ENCODE measurements around the gene TMEM200B.
"Not testable (repeated sequence)": the region's sequence is repeated elsewhere in the genome, so short reads cannot be mapped to it uniquely, and the experiment has no call there.

TMEM200B gene

DNA sequence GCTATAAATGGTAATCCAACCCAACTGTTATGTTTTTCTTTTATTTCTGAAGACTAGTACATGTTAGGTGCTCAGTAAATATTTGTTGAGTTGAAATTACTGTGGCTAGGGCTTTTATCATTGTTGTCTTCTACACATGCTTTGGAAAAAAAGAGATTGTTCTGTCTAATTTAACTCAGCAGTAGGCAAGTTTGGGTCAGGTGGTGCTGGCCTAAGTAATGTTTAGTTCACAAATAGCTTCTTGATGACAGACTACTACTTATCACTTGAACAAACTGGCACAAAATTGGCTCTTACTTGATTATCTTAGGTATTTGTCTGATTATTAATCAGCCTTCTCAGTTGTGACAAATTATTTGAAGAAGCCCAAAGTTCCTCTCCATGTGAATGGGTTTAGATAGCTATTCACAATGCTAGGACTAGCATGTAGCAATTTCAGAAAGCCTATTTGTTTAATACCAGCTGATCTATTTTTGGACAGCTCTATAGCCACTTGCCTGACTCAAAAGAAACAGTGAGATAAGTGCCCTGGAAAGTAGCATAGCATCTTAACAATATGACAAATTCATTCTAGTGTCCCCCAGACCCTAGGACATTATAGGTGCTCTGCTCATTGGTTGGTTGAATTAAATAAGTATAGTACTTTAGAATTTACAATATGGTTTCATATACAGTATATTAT lies 32.6 kb downstream of the TMEM200B start:
- Histone ChIP-seq H3K27me3 (no peaks in the 10 kb centered on the region), H3K27ac (no peak overlapping the region), H3K4me3 (ENCODE audit: low read depth in 1 of 2, low read length in 1 of 2) (no peak overlapping the region), H3K36me3 (peaks cover 41% of the 10 kb centered on the region), H3K9me3 (no peaks in the 10 kb centered on the region), H3K4me1 (ENCODE audit: control insufficient read depth in 1 of 2, insufficient read depth in 1 of 2, low read depth in 1 of 2, low read length in 1 of 2) (no peaks in the 10 kb centered on the region)
- TF ChIP-seq, protein P1, sequence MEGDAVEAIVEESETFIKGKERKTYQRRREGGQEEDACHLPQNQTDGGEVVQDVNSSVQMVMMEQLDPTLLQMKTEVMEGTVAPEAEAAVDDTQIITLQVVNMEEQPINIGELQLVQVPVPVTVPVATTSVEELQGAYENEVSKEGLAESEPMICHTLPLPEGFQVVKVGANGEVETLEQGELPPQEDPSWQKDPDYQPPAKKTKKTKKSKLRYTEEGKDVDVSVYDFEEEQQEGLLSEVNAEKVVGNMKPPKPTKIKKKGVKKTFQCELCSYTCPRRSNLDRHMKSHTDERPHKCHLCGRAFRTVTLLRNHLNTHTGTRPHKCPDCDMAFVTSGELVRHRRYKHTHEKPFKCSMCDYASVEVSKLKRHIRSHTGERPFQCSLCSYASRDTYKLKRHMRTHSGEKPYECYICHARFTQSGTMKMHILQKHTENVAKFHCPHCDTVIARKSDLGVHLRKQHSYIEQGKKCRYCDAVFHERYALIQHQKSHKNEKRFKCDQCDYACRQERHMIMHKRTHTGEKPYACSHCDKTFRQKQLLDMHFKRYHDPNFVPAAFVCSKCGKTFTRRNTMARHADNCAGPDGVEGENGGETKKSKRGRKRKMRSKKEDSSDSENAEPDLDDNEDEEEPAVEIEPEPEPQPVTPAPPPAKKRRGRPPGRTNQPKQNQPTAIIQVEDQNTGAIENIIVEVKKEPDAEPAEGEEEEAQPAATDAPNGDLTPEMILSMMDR (IDR thresholded peaks at IDR 0.05): no peak

DNA sequence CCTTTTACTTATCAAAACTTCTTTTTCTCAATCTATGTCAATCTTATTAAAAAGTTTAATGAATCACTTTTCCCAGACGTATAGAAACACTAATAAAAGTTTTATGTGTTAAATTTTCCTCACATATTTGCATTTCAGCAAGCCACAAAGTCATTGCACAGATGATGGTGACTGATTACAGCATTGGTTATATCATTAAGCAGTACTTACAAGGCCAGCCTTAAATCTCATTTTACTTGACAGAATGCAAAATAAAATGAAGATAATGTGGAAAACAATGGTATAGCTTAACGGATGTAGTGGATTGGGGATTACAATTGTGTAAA lies 39.5 kb downstream of the TMEM200B start:
- no peaks in the 10 kb centered on the region for H3K9me3 ChIP-seq
- TF ChIP-seq, protein P1 (IDR thresholded peaks at IDR 0.05): no peak
- H3K4me3 ChIP-seq (ENCODE audit: low read depth in 1 of 2, low read length in 1 of 2): no peak overlapping the region
- no peak overlapping the region for H3K27ac ChIP-seq
- H3K4me1 ChIP-seq (ENCODE audit: control insufficient read depth in 1 of 2, insufficient read depth in 1 of 2, low read depth in 1 of 2, low read length in 1 of 2): no peaks in the 10 kb centered on the region
- peaks cover 35% of the 10 kb centered on the region for H3K36me3 ChIP-seq
- no peaks in the 10 kb centered on the region for H3K27me3 ChIP-seq

DNA sequence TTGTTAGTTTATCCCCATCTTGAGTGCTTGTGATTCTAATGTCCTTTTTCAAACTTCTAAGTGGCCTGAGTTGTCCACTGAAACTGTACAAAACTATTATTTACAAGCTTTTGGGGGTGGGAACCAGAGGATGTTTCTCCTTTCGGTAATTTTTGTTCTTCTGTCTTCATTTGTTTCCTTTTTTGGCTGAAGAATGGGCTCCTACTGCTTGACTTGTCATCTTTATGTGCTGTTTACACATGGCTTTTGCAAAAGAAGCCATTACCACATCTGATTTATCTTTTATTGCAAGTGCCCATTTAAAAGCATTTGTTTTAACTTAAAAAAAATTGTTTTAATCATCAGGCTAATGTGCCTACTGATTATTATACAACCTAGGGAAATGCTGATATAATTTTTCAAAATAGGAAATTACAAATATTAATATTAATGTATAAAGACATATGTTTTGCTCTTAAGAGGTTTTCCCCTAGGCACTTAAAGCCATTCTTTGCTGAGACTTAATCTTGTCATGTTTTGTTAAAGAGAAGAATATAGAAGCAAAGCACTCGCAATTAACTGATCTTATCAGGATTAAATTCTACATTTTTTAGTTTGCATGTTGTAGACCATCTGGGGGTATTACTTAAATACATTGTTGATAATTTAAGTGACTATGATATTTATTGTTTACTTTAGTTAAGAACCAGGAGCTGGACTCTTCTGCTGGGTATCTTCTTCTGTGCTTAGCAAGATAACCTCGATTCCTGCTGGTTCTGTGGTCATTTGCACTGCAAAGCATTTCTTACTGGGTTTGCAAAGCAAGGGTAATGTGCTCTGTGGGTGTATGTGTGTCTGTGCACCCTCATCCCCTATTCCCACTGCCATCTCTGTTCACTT lies 40.1 kb downstream of the TMEM200B start:
- H3K4me1 ChIP-seq (ENCODE audit: control insufficient read depth in 1 of 2, insufficient read depth in 1 of 2, low read depth in 1 of 2, low read length in 1 of 2): no peaks in the 10 kb centered on the region
- TF ChIP-seq, protein P1 (IDR thresholded peaks at IDR 0.05): no peak
- peaks cover 41% of the 10 kb centered on the region for H3K36me3 ChIP-seq
- H3K27ac ChIP-seq: no peak overlapping the region
- H3K4me3 ChIP-seq (ENCODE audit: low read depth in 1 of 2, low read length in 1 of 2): no peak overlapping the region
- H3K27me3 ChIP-seq: no peaks in the 10 kb centered on the region
- no peaks in the 10 kb centered on the region for H3K9me3 ChIP-seq

DNA sequence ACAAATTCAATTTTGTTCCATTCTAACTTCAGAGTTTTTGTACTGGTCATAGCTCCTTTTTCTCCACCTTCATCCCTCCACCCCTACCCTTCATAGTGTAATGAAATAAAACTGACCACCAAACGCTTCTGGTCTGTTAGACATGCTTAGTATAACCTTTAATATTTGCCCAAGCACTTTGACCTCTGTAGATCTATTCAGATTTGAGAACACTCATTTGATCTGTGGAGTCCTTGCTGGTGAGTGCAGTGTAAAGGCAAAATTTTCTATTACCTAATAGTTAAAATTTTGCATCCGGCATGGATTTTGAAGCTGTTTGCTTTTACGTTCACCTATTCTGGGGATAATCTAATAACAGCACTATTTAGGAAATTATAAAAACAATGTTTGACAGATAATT lies 41.2 kb downstream of the TMEM200B start:
- H3K4me3 ChIP-seq (ENCODE audit: low read depth in 1 of 2, low read length in 1 of 2): no peak overlapping the region
- H3K27me3 ChIP-seq: no peaks in the 10 kb centered on the region
- no peak overlapping the region for H3K27ac ChIP-seq
- H3K4me1 ChIP-seq (ENCODE audit: control insufficient read depth in 1 of 2, insufficient read depth in 1 of 2, low read depth in 1 of 2, low read length in 1 of 2): no peaks in the 10 kb centered on the region
- TF ChIP-seq, protein P1 (IDR thresholded peaks at IDR 0.05): no peak
- H3K36me3 ChIP-seq: peaks cover 37% of the 10 kb centered on the region
- H3K9me3 ChIP-seq: no peaks in the 10 kb centered on the region

- no peaks in the 10 kb centered on the region for H3K9me3 ChIP-seq
- no peak overlapping the region for H3K4me3 ChIP-seq (ENCODE audit: low read depth in 1 of 2, low read length in 1 of 2)
- no peaks in the 10 kb centered on the region for H3K4me1 ChIP-seq (ENCODE audit: control insufficient read depth in 1 of 2, insufficient read depth in 1 of 2, low read depth in 1 of 2, low read length in 1 of 2)
- no peak overlapping the region for H3K27ac ChIP-seq
- H3K36me3 ChIP-seq: peaks cover 29% of the 10 kb centered on the region
- TF ChIP-seq, protein P1 (IDR thresholded peaks at IDR 0.05): no peak
- no peaks in the 10 kb centered on the region for H3K27me3 ChIP-seq
These were observed 42.5 kb downstream of the TMEM200B start for GRCh38 chr1:29081201-29081600.

GRCh38 chr1:29079916-29080629 lies 43.6 kb downstream of the TMEM200B start:
- H3K36me3 ChIP-seq: peaks cover 35% of the 10 kb centered on the region
- not testable (repeated sequence) for H3K4me3 ChIP-seq (ENCODE audit: low read depth in 1 of 2, low read length in 1 of 2); H3K27ac ChIP-seq; H3K4me1 ChIP-seq (ENCODE audit: control insufficient read depth in 1 of 2, insufficient read depth in 1 of 2, low read depth in 1 of 2, low read length in 1 of 2); H3K9me3 ChIP-seq; H3K27me3 ChIP-seq
